T-helper 1 cell (primary cell): ENCODE measurements around the gene ADCYAP1R1.

Experiments used
- DNase-seq, 5 donors: peaks; one replicate each; pipeline ENCODE4 v3.0.0-alpha.2; 2012 to 2020
- total RNA-seq, 4 donors: gene quantifications; one replicate each; lab custom pipeline; 2026; lab: John Stamatoyannopoulos, UW

Gene ADCYAP1R1
- 0 to 0.15 (median 0.06) reads per million in 4 donors for total RNA-seq

DNA sequence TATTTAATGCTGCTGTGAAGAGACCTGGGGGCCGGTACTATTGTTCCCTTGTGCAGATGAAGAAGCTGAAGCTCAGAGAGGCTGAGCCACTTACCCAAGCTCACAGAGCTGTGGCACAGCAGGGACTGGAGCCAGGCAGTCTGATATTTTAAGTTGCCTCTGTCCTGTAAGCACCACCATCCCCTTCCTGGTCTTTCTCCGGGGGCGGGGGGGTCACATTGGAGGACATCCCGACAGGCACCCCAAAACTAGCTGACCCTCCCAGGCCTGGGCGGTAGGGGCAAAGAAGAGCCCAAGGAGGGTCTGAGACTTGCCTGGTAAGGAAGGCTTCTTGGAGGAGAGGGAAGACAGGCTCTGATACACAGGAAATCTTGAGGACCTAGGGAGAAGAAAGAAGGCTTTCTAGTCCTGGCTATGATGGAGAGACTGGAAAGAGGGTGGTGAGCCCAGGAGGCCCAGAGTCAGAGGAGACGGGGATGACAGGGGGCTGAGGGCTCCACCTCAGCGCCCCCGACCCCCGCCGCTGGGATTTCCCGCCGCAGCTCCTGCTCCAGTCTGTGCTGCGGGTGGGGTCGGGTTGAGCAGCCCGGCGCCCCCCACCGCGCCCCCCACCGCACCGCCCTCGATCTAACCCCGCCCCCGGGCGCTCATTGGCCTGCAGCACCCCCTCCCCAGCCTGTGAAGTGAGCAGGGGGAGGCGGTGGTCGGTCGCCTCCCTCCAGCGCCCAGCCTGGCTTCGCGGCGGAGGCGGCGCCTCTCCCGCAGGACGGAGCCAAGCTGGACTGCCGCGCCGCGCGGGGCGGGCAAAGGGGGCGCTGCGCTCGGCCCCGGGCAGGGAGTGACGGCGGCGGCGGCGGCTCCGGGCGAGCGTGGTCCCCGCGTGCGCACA, at the start of gene ADCYAP1R1:
TSS of gene ADCYAP1R1 (plus strand) at position 711 of the 889 bp plus-strand sequence. CDS start 10,957 bp downstream, outside the sequence.
- no peak for DNase-seq

DNA sequence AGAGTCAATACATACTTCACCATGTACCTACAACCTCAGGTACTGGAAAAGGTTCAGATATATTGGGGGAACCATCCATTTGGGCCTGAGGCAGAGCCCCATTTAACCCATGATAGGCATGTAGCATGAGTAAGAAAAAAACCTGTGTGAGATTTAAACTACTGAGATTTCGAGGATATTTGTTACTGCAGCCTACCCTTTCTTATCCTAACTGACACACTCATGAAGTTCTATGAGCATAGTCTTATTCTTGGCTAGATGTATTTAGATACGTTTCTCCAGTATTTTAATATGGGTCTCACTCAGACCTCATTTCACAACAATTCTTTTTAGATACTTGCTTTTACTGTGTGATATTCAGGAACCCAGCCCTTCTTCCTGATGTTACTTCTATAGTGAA, 49.0 kb upstream of the ADCYAP1R1 start:
- no peak for DNase-seq

DNA sequence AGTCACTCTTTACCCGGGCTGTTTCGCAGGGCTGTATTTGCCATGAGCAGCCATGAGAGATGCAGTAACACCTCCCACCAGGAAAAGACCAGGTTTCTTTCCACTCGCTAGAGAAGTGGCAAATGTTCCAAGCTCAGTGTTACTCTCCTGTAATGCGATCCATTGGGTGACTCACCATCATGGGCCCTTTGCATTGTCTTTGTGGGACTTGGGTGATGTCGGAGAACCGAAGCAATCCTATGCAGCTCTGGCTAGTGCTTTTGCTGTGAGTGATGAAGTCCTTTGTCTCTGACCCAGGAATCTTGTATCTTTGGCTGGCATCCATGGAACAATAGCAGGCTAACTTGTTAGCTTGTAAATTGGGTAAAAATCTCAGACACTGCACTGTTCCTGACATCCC, 48.4 kb upstream of the ADCYAP1R1 start:
- DNase-seq: no peak

DNA sequence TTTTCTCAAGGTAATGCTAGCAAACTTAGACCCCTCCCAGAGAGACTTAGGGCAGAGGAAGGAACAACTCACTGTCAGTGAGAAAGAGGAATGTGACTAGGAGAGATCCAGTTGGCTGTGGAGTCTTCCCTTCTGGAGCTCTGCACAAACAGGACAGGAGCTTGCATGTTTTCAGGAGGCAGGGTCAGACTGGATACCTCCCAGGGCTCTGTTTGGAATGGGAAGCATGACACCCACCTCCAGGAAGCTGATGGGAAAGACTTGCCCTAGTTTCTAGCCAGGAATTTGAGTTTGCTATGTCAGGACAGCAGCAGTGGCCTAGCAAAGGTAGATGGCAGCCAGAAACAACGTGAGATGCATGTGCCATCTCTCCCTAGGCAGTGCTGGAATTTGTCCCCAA, 47.7 kb upstream of the ADCYAP1R1 start:
- no peak for DNase-seq

DNA sequence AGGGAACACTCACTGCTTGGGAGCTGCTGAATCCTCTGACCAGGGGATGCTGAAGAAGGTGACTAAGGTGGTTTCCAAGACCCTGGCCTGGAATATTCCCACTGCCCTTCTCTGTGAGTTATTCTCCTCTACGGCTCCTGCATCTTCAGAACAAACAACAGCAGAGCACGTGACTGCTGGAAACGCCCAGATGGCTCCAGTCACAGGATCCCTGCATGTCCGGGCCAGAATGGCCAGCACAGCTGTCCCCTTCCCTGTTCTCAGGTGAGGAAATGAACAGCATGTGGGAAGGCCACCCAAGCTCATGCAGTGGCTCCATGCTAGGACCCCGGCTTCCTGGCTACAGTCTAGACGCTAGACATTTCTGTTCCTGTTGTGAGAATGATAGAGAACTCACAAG, 45.3 kb upstream of the ADCYAP1R1 start:
- DNase-seq: no peak

DNA sequence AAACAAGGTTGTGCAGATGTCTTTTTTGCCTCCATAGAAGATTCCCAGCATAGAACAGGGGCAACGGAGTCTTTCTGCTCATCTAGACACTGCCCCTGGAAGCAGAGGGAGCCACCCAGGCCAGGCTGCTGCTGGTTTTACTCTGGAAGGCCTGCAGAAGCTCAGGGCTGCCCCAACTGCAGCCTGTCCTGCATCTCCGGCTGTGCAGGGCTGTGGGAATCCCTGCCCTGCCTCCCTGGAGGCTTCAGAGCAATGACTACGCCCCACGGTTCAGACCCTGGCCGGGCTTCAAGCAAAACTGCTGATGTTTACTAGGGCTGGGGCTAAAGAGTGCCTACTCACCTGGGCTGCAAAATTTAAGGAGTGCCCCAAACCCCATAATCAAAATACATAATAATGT, 44.5 kb upstream of the ADCYAP1R1 start:
- DNase-seq: no peak

DNA sequence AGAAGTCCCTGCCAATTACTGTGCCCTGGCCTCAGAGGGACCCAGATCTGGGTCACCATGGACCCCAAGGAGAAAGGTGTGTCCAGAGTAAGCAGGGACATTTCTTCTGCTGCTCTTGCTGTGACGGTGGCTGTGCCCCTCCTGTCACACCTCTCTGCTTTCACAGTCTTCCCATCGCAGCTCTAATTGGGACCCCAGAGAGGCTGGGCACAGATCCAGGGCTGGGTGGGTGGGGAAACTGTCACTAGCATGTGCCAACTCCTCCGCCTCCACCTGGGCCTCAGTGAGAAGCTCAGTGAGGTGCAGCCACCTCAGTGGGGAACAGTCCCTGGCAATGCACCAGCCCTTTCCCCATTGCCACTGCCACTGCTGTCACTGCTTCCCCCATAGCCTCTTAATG, 37.3 kb upstream of the ADCYAP1R1 start:
- no peak for DNase-seq

DNA sequence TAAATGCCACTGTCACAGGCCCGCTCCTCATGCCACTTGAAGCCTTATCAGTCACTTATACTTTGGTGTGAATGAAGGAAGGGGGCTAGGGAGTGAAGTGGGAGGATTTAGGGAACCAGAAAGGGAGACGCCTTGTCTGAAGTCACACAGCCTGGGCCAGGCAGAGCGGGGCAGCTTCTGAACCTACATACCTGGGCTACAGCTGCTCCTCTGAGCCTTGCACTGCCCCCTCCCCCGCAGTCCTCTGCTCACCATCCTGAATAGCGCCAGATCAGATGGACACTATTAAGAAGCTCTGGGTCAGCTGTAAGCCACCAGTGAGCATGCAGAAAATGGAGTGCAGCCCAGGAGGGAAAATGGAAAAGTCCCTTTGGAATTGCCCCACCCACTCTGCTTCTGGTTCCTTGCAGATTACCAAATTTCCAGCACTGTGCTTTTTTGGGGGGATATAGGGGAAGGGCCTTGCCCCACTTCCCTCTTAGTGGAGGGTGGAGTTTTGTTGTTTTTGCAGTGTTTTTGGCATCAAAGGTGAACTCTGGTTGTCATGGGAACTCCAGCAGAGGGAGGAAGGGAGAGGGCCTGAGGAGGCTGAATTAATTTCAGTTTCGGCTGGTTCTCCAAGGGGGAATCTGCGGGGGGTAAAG, 35.0 kb upstream of the ADCYAP1R1 start:
- no peak for DNase-seq

DNA sequence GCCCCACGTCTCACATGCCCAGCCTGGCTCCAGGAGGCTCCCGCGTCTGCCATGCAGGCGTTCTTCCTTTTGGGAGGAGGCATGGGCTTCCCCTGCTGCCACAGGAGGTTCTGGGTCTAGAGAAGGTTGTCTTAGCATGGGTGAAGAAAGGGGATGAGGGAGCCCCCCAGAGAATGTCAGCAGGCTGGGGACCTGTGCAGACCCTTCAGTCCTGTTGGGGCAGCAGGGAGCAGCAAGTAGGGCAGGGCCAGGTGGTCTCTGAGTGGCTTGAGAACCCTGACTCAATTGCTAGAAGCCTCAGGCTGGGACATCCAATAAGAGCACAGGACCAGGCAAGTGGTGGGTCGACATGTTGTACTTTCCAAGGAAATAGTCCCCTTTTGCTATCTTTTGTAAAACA, 34.4 kb upstream of the ADCYAP1R1 start:
- no peak for DNase-seq

DNA sequence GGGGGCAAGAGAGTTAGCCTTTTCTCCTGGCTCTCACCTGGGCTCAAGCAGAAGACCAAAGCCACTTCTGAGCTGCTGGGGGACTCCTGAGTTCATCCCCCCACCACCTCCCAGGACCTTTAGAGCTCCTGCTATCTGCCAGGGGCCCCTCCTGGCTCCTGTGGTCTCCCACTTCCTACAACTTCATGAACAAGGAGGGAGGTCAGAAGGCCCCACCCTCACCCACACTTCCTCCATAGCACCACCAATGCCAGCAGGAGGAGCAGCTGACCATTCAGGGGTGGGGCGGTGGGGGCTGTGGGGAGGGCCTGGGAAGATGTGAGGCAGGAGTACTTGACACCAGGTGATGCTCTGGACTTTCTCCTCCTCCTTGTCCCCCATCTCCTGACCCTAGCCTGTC, 32.6 kb upstream of the ADCYAP1R1 start:
- DNase-seq: no peak

DNA sequence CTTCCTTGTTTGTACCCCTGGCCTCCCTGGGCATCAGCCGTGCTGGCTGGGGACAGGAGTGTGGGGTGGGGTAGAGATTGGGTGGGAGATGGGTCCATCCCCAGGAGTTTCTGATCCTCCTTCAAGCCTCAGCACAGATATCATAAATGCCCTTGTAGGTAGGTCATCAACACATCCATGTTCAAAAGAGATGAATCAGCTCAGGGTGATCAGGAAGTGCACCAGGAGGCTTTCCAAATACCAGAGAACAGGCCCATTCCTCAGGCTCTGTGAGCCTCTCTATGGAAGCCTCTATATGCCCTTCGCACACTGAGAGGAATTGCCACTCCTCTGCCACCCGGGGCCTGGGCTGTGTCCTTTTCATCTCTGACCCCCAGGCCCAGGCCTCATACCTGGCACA, 31.9 kb upstream of the ADCYAP1R1 start:
- DNase-seq: no peak

DNA sequence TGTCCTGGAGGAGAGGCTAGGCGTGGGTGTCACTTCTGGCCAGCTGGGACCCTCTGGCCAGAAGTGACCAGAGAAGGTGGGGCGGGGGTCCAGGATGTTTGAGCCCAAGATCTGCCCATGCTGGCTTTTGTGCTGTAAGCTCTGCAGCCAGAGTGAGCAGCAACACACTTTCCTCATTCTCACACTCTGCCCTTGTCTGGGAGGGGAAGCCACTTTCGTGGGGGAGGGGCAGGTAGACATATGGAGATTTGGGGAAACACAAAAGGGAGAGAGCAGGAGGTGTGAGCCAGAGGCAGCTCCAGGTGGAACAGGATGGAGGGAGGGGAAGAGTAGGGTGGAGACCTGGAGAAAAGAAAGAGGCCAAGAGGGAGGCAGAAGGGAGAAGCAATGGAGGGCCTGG, 31.5 kb upstream of the ADCYAP1R1 start:
- no peak for DNase-seq

DNA sequence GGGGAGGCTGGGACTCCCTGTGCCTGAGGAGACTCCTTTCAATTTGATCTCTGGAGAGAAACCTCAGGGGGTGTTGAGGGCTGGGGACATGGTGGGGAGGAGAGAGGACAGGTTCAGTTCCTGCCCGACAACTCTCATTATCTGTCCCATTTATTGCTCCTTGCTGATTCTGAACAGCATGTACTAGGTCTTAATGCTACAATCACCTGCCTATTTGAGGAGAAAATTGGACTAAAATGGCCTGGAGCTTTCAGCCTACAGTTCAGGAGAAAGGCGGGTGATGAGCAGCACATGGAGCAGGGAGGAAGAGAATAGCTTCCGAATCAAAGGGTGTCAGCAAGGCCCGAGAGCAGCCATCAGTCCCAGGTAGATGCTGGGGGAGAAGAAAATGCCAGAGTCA, 30.0 kb upstream of the ADCYAP1R1 start:
- no peak for DNase-seq

DNA sequence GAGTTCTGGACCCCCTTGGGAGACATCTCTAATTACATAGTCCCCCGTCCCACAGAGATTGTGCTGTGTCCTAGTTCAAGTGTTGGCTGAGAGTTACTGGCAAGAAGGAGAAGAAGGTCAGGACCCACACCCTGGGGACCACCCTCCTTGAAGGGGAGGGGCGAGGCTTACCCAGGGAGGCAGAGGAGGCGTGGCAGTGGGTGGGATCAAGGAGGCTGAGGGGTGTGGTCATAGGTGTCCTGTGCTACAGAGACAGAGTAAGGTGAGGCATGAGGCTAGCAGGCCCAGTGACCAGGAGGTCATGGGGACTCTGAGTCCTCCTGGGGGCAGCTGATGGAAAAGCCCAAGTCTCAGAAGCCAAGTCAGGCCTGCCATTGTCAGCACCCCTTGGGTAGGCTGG, 29.4 kb upstream of the ADCYAP1R1 start:
- DNase-seq: no peak

DNA sequence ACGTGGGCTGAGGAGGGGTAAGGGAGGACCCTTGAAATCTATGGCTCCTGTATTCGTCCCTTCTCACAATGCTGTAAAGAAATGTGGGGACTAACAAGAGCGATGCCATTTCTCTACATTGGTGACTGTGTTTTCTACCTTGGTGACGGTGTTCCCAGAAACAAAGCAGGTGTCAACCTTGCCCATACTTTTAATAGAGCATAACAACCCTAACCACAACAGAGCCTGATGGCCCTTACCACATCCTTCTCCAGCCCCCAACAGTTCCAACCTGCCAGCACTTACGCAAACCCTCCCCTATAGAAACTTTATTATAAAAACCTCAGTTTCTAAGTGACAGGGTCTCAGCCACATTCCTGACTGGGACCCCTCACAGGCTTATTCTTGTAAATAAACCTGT, 28.2 kb upstream of the ADCYAP1R1 start:
- DNase-seq: peak in 2 of 5 donors; percentile 6 to 16

DNA sequence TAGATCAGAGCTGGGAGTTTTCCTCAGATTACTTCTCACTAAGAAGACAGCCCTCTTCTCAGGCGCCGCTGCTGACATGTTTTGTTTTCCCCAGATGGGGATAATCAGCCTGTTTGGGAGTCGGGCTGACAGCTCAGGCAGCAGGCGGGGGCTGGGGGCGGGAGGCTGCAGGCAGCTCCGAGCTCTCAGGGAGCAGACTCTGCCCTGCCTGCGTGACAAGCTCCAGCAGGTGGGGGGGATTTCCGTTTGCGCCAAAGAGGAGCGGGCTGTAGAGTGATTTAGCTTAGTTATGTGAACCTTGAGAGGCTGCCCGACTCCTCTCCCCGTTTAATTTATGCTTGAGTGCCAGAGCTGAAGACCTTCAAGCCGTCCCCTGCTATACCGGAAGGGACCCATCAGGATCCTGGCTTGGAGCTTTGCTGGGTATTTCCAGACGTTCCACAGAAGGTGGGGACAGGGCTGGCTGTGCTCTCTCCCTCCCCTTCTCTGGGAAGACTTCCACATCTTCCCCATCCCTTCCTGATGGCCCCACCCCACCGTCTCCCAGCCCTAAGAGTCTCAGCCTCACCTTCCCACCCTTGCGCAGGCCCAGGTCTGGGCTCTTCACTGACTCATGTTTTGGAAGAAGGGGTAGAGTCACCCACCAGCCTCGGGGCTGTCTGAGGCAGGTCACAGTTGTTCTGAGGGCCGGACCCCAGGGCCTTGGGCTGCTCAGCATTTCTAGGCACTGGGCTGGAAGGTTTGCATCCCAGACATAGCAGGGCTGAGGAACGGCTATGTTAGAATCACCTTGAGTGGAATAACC, 24.7 kb upstream of the ADCYAP1R1 start:
- DNase-seq: no peak

DNA sequence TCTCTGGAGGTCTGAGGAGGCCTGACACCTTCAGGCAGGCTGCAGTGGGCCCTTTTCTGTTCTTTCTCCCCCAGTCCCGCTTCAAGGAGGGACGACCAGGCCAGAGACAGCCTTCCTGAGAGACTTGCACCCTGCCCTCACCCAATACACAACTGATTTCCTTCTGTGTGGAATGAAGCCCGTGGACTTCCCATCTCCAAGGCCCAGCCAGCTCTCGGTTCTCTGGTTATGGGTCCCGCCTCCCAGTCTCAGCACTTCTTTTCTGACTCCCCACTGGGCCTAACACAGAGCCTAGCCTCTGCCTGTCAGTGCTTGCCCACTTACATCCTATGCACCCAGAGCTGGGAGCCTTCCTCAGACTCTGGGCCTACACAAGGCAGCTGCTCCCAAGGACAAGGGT, 24.1 kb upstream of the ADCYAP1R1 start:
- no peak for DNase-seq

DNA sequence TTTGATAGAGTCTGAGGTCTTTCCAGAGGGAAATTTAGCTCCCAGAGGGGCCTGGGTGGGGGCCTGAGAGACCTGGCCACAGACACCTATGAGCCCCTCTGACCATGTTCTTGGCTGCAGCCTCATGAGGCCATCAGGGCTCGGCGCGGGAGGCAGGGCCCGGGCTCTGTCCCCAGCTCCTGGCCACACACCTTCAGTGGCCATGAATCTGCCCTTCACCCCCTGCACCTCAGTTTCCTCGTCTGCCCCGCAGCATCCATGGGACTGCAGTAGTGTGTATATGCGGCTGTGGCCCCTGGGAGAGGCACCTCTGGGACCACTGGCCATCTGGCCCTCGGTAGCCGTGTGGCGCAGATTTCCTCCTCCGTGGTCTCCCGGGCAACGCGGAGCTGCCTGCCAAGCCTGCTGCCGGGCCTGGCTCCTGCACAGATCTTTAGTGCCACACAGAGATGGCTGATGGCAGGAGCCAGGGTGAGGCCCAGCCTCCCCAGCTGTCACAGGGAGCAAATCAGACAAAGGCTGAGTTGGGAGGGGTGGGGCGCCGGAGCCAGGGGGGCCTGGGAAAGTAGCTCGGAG, 23.6 kb upstream of the ADCYAP1R1 start:
- no peak for DNase-seq

DNA sequence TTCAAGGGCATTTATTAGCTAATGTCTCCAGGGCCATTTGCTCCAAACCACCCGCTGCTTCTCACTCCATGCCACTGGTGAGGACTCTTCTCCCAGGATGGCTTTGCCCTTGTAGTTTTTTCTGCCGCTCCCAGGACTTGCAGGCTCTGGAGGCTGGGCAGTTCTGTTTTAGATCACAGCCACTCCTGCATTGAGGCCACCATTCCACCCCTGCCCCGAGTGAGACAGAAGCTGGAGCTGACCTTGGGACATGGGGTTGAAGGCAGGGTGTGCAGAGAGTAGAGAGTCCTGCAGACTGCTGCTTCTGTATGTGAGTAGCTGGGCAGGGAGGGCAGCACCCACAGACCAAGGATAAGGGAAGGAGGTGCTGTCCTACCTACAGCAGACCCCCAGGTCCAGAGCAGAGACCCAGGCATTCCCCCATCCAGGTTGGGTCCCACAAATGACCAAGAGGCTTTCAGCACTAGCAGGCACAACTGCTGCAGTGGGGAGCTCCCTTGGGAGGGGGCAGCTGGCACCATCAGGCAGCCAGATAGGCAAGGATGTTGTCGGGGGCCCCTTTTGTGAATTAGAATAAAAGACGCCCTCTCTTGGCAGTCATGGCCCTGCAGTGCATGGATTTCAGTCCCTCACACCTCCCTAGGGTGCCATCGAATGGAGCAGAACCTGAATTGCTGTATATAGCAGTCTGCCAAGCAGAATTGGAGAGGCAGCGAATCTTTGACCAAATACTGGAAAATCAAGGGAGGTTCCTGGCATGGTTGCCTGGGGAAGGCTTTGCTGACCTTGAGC, 22.7 kb upstream of the ADCYAP1R1 start:
- no peak for DNase-seq

DNA sequence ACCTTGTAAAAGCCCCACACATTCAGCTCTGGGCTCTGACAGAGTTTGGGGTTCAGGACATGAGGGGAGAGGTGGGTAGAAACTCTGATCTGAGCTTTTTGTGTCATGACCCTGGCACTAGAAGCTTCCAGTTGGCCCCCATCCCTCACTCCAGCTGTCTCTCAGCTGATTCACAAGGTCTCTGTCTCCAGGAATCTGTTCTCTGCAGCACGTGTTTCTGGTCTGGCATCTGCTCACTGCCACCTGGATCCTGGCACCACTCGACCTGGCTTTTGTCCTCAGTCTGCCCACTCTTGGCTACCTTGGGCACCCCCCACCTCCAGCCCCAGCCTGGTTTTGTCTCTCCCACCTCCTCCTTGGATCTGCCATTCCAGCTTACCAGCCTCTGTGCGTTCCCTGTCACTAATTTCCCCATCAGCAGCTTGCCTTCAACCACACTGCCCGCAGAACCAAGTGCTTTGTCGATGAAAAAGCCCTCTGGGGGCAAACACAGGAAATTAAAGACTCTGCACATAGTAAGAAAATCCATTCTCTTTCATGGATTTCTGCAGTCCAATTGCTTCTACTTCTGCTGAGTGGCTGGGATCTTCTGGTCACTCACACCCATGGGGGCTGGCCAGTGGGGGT, 18.3 kb upstream of the ADCYAP1R1 start:
- DNase-seq: no peak

DNA sequence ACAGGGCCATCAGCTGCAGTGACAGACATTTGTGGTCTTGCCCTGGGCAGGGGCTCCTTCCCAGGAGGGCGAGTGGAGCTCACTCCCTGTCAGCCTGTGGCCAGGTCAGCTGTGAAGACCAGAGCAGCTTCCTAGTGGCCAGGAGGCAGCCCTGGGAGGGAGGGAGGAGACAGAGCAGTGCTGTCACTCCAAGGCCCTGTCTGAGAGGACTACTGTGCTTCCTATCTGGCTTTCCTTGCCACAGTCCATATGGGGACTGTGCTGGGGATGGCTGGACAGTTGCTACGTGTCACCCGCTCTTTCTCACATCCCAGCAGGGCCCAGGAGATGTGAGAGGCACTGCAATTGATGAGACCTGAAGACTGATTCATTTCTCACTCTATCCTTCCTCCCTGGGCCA, 15.2 kb upstream of the ADCYAP1R1 start:
- no peak for DNase-seq

DNA sequence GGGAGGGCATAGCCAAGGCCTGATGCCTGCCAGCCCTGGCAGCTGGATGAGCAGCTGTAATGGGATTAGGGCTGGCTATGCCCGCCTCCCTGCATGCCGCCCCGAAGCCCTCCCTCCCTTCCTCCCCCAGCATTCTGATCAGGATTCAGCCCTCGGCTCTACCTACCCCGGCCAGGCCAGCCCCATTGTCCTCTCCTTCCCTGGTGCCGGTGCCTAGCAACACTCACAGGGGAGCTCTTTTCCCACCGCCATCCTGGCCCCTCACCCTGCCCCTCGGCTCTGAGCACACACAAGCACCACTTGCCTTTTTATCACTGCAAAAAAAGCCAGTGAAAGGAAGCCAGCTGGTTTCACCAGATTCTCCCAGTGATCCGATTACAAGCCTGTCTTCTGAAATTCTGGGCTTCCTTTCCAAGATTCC, 9.0 kb upstream of the ADCYAP1R1 start:
- DNase-seq: no peak
